ENCODE results near the gene PDLIM5.

DNA sequence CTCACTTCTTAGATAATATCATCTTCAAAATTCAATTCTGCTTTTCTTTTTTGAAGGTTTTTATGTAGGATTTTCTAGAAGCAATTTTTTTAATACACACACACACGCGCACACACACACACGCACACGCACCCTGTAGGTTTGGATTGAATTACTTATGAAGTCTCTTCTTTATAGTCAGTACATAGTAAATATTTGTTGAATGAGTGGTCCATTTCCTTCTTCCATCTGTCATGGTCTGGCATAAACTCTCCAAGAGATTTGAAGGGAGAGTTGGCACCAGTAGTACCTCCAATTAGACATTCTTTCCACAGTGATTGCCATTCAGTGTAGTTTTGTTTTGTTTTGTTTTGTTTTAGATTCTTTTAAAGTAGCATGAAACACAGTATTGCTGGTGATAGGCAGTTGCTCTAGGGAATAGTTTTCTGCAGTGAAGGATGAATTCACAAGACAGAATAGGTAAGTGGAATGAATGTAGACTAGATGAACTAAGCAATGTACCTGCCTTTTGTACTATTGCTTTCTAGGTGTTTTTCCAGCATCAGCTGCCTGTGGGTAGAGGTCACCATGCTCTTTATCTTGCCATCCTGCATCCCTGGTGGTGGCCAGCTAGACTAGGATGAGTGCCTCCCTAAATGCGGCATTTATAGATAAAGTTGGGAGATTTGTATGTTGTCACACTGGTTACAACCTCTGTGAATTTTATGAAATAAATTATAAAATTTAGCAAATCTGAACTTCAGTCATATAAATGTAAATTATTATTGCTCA lies 20.5 kb downstream of the PDLIM5 start:
- TF ChIP-seq, protein P1, sequence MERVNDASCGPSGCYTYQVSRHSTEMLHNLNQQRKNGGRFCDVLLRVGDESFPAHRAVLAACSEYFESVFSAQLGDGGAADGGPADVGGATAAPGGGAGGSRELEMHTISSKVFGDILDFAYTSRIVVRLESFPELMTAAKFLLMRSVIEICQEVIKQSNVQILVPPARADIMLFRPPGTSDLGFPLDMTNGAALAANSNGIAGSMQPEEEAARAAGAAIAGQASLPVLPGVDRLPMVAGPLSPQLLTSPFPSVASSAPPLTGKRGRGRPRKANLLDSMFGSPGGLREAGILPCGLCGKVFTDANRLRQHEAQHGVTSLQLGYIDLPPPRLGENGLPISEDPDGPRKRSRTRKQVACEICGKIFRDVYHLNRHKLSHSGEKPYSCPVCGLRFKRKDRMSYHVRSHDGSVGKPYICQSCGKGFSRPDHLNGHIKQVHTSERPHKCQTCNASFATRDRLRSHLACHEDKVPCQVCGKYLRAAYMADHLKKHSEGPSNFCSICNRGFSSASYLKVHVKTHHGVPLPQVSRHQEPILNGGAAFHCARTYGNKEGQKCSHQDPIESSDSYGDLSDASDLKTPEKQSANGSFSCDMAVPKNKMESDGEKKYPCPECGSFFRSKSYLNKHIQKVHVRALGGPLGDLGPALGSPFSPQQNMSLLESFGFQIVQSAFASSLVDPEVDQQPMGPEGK (CRISPR knock-in tag; IDR thresholded peaks at IDR 0.05; ENCODE audit: borderline replicate concordance), result no peak
- TF ChIP-seq RARB (CRISPR knock-in tag; IDR thresholded peaks at IDR 0.05) (no peak), ZNF565 (CRISPR knock-in tag; conservative IDR thresholded peaks at IDR 0.05; ENCODE audit: low read depth) (no peak), ARNTL (CRISPR knock-in tag; IDR thresholded peaks at IDR 0.05; ENCODE audit: borderline replicate concordance, low read depth) (no peak), ZFP30 (CRISPR knock-in tag; IDR thresholded peaks at IDR 0.05) (no peak), TCF4 (CRISPR knock-in tag; IDR thresholded peaks at IDR 0.05; ENCODE audit: borderline replicate concordance) (no peak), GLIS3 (CRISPR knock-in tag; IDR thresholded peaks at IDR 0.05) (no peak), CSDC2 (CRISPR knock-in tag; IDR thresholded peaks at IDR 0.05) (no peak), ESRRG (CRISPR knock-in tag; IDR thresholded peaks at IDR 0.05) (no peak), ZFP3 (CRISPR knock-in tag; IDR thresholded peaks at IDR 0.05) (no peak), SNAI2 (CRISPR knock-in tag; IDR thresholded peaks at IDR 0.05) (no peak)
- TF ChIP-seq, protein P2, sequence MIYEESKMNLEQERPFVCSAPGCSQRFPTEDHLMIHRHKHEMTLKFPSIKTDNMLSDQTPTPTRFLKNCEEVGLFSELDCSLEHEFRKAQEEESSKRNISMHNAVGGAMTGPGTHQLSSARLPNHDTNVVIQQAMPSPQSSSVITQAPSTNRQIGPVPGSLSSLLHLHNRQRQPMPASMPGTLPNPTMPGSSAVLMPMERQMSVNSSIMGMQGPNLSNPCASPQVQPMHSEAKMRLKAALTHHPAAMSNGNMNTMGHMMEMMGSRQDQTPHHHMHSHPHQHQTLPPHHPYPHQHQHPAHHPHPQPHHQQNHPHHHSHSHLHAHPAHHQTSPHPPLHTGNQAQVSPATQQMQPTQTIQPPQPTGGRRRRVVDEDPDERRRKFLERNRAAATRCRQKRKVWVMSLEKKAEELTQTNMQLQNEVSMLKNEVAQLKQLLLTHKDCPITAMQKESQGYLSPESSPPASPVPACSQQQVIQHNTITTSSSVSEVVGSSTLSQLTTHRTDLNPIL (CRISPR knock-in tag; IDR thresholded peaks at IDR 0.05; ENCODE audit: low read depth), result no peak

Data from SK-N-SH treated with all-trans-retinoic acid at 6 μM for 48 hours (cell line).